ENCODE results near the gene NQO2.
"Not testable (repeated sequence)": the region's sequence is repeated elsewhere in the genome, so short reads cannot be mapped to it uniquely, and the experiment has no call there.

NQO2 gene

DNA sequence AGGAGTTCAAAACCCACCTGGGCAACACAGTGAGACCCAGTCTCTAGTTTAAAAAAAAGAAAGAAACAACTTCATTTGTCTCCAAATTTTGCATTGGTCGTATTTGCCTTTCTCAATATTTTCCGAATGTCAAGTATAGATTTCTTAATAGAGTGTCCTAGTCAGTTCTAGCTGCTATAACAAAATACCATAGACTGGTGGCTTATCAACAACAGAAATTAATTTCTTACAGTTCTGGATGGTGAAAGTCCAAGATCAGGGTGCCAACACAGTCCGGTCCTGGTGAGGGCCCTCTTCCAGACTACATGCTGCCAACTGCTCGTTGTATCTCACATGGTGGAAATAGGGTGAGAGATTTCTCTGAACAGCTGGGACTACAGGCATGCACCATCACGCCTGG, 34.0 kb downstream of the NQO2 start:
- in situ Hi-C loops (cut with MboI; ENCODE audit: low sequenced_read_pairs): no loop called here

DNA sequence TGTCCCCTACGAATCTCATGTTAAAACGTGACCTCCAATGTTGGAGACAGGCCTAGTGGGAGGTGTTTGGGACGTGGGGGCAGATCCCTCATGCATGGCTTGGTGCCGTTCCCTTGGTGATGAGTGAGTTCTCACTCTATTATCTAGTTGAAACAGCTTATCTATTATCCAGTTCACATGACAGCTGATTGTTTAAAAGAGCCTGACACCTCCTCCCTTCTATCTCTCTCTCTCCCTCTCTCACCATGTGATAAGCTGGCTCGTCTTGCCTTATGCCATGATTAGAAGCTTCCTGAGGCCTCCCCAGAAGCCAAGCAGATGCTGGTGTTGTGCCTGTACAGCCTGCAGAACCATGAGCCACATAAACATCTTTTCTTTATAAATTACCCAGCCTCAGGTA, 35.7 kb downstream of the NQO2 start:
- in situ Hi-C loops (cut with MboI; ENCODE audit: low sequenced_read_pairs): no loop called here

DNA sequence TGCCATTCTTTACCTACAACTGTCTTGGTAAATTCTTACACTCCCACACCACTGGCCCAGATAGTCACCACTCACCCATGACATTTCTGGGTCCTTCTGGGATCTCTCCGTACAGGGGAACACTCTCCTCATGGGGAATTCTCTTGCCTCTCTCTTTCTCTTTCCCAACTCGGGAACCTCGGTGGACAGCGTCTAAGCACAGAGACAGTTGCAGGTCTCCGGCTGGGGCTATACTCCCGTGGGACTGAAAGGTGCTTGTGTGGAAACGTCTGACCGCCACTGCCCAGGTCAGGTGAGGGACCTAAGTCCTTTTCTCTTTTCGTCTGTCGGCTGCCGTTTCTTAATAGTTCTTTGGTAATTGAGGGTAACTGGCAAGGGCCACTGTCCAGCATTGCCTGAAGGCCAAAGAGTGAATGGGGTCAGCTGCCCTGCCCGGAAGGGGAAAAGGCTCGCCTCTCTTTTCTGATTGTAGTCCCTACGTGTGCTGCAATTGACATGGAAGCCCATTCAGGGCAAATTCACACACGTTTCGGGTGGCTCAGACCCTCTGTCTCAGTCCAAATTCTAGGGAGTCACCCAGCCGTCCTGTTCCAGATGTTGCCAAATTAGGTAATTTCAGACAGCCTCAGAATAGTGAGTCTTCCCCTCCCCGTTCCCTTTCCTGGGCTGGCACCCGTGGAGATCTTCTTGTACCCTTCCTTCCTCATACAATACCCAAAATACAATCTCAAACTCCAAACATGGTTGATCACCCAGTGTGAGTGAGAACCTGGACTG, 37.4 kb downstream of the NQO2 start:
- in situ Hi-C loops (cut with MboI; ENCODE audit: low sequenced_read_pairs): no loop called here

DNA sequence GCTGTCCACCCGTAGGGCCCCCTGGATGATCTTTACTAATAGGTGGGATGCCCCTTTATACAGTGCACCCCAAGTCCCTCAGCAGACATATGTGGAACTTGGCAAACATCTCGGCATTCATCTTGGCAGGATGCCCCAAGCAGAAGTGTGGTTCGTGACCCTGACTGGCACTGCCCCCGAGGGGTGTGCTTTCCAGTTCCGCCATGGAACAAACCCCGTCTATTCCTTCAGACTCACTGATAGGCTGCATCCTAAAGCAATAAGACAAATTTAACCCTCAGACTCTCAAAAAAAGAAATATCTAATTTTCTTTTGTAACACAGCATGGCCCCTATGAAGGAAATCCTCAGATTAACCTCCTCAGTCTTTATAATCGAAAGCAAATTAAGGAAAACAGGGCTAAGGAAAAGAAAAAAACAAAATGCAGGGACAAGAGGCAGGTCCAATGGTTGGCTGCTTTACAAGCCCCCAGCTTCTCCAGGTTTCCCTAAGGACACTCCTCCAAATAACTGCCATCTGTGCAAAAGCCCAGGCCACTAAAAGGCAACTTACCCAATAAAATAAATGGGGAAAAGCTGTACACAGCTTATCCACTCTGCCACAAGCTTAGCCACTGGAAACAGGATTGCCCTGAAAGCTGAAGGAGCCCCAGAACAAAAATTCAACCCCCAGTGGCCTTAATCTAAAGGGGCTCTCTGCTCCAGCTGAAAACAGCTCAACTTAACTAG, 38.1 kb downstream of the NQO2 start:
- in situ Hi-C loops (cut with MboI; ENCODE audit: low sequenced_read_pairs): no loop called here

DNA sequence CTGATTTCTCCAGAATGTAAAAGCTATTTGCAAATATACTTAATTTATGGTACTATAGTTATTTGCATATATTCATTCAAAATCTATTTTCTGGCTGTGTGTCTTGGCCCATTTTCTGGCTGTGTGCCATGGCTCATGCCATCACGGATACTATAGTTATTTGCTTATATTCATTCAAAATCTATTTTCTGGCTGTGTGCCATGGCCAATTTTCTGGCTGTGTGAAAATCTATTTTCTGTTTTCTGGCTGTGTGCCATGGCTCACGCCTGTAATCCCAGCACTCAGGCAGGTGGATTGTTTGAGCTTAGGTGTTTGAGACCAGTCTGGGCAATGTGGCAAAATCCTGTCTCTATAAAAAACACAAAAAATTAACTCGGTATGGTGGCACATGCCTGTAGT, 39.7 kb downstream of the NQO2 start:
- in situ Hi-C loops (cut with MboI; ENCODE audit: low sequenced_read_pairs): no loop called here

DNA sequence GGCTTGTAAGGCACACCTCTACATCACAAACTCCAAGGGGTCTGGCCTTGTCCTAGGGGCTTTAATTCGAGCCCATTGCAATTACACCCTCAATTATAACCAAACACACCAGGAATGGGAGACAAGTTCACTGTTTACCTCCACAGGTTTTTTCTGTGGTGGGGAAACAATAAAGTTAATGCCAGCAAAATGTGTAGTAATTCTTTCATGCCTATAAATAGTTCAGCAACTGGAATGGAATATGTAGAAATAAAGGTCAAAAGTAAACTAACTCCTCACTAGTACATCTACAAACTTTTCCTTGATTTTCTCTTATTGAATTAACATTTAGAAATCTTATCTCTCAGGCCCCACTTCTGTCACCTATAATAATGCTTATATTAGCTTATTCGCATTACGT, 41.5 kb downstream of the NQO2 start:
- in situ Hi-C loops (cut with MboI; ENCODE audit: low sequenced_read_pairs): no loop called here

DNA sequence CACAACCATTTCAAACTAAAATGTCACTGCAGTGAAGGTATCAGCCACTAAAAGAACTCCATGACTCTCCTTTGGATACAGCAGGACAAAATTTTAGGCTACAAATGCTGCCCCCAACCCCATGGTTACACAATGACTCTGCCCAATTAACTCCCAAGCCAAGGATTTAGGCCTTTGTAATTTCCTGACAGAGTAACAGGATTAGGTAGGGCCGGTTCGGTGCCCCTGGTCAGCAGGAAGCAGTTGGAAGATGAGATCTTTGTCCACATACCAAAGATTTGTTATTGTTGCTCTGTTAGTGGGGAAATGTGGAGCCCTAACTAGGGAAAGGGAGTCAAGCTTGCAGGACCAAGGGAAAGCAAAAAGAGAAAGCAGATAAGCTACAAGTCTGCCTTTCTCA, 41.9 kb downstream of the NQO2 start:
- in situ Hi-C loops (cut with MboI; ENCODE audit: low sequenced_read_pairs): no loop called here

DNA sequence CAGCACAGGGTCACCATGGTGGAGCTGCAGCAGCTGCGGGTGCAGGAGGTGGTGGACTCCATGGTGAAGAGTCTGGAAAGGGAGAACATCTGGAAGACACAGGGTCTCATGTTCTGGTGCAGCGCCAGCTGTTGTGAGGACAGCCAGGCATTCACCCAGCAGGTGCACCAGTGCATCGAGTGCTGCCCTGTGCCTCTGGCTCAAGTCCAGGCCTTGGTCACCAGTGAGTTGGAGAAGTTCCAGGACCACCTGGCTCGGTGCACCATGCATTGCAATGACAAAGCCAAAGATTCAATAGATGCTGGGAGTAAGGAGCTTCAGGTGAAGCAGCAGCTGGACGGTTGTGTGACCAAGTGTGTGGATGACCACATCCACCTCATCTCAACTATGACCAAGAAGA, 45.7 kb downstream of the NQO2 start:
- in situ Hi-C loops (cut with MboI; ENCODE audit: low sequenced_read_pairs): no loop called here

DNA sequence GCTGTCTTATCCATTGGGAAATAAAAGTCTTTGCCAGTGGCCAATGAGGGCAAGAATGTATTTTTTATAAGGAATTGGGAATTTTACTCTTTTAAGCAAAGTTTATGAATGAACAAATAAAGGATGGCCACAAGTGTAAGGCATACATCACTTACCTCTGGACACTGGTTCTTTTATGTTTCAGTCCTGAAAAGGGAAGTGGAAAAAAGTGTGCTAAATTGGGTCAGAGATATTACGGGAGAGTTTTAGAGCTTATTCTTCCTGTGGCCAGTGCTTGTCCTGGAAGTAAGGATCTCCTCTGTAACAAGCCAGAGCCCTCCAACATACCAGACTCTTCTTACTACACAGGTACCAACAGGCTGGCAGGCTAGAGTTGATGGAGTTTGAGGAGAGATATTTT, 46.1 kb downstream of the NQO2 start:
- in situ Hi-C loops (cut with MboI; ENCODE audit: low sequenced_read_pairs): no loop called here

DNA sequence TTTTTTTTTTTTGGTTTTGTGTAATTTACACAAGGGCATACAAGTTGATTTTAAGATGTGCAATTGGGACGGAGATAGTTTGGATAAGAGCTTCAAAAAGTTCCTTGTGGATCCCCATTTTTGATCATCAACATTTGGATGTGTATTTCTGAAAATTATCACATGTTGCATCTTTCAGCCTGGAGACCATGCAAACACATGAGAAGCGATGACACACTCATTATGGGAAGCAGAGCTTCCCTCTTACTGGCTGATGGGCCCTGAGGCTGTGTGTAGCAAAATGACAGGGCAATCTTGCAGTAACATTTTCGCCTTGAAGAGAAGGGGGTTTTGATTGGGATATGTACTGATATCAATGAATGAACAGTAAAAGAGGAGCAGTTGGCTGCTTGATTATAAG, 46.6 kb downstream of the NQO2 start:
- in situ Hi-C loops (cut with MboI; ENCODE audit: low sequenced_read_pairs): no loop called here

DNA sequence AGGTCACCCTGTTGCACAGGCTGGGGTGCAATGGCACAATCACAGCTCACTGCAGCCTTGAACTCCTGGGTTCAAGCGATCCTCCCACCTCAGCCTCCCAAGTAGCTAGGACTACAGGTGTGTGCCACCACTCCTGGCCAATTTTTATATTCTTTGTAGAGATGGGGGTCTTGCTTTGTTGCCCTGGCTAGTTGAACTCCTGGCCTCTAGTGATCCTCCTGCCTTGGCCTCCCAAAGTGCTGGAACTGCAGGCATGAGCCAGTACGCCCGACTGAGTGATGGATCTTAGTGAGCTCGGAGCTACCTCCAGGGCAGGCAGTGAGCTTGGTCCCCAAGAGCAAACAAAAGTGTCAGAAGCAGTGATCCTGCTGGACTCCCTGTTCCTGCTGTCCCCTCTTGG, 48.3 kb downstream of the NQO2 start:
- in situ Hi-C loops (cut with MboI; ENCODE audit: low sequenced_read_pairs): not testable (repeated sequence)

DNA sequence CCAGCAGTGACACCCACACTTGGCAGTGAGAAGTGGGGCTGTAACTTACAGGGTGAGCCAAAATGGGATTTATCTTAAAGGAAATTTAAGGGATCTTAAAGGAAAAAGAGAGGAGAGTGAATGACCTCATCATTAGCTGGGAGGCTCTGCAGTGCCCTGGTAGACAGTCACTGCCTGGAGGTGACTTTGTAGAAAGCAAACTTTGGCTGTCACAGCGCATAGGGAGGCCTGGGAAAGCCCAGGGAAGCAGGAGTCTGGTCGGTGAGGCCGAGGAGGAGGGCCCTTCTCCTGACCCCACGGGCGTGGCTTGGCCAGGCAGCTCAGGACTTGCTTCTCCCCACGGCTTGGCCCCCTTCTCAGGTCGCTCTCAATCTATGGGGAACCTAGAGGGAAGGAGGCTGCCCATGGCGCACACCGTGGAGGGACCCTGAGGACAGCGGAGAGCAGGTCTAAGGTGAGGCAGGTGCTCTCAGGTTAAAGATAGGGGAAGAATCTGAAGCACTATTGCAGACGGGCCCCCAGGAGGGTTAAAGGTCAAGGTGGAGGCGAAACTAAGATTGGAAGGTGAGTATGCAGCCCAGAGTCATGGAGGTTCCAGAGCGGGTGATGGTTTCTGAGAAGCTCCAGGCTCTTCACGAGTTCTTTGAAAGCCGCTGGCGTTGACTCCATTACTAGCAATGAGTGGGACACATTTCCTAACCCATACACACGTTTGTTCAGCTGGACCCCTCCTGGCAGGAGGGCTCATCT, 53.0 kb downstream of the NQO2 start:
- in situ Hi-C loops (cut with MboI; ENCODE audit: low sequenced_read_pairs): loop anchor here (10.0 kb wide), 2 partner anchors 58 to 208 kb away; partner anchors contain the start of genes NQO2 and SERPINB1

DNA sequence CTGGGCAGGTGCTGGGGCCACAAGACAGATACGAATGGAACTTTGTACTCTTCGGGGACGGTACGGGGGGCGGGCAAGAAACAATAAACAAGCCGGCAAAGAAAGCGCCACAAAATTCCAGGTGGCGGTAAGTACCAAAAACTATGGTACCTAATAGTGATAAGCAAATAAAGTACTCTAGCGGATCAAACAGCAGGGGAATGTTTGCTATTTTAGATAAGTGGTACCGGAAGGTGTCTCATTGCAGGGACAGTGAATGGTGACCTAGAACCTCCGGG, 53.5 kb downstream of the NQO2 start:
- in situ Hi-C loops (cut with MboI; ENCODE audit: low sequenced_read_pairs): loop anchor here (10.0 kb wide), 2 partner anchors 58 to 208 kb away; partner anchors contain the start of genes NQO2 and SERPINB1

DNA sequence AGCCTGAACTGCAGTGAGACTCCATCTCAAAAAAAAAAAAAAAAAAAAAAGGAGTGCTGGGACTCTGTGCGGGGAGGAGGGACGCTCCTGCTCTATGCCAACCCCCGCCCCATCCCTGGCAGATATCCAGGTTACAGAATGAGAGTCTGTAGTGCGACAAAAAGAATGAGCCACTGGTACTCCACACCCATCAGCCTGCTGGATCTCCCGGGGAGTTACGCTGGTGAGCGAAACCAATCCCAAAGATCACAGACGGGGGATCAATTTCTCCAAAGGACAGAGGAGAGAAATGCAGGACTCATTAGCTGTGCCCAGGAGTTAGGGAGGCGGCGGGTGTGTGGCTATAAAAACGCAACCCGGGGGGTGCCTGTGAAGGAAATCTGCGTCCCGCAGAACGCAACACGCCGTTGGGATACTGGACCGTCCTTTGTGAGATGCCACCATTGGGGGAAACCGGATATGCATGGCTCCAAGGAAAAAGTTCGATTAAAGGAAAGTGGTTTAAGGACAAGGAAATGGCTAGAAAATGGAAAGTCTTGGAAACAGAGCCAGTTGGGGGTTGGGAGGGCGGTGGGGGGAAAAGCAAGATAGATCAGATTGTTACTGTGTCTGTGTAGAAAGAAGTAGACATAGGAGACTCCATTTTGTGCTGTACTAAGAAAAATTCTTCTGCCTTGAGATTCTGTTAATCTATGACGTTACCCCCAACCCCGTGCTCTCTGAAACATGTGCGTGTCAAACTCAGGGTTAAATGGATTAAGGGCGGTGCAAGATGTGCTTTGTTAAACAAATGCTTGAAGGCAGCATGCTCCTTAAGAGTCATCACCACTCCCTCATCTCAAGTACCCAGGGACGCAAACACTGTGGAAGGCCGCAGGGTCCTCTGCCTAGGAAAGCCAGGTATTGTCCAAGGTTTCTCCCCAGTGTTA, 54.8 kb downstream of the NQO2 start:
- in situ Hi-C loops (cut with MboI; ENCODE audit: low sequenced_read_pairs): loop anchor here (10.0 kb wide), 2 partner anchors 60 to 210 kb away; partner anchors contain the start of genes NQO2 and SERPINB1

DNA sequence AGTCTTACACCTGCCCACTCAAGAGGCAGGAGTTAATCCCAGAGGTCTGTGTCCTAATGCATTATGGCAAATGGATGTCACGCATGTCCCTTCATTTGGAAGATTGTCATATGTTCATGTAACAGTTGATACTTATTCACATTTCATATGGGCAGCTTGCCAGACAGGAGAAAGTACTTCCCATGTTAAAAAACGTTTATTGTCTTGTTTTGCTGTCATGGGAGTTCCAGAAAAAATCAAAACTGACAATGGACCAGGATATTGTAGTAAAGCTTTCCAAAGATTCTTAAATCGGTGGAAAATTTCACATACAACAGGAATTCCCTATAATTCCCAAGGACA, 55.4 kb downstream of the NQO2 start:
- in situ Hi-C loops (cut with MboI; ENCODE audit: low sequenced_read_pairs): loop anchor here (10.0 kb wide), 2 partner anchors 60 to 210 kb away; partner anchors contain the start of genes NQO2 and SERPINB1

DNA sequence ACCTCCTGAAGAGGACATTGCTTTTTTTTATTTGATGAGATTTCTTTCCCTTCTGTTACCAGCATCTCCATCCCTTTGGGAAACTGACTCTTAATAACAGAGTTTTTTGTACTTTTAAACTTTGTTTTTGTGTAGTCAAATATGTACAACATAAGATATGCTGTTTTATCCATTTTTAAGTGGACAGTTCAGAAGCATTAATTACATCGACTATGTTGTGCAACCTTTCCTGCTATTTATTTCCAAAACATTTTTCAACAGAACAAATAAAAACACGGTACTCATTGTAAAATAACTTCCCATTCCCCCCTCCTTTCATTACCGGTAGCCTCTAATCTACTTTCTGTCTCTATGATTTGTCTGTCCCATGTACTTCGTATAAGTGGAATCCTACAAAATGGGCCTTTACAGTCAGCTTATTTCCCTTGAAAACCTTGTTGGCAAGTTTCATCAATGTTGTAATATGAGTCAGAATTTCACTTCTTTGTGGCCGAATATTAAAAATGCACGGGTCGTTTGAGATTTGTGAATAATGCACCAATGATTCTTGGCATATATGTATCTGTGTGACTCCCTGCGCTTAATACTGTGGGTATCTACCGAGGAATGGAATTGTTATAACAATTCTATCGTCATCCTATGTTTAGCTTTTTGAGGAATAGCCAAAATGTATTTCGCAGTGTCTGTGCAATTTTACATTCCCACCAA, 57.5 kb downstream of the NQO2 start:
- in situ Hi-C loops (cut with MboI; ENCODE audit: low sequenced_read_pairs): loop anchor here (10.0 kb wide), 2 partner anchors 62 to 212 kb away; partner anchors contain the start of genes NQO2 and SERPINB1

DNA sequence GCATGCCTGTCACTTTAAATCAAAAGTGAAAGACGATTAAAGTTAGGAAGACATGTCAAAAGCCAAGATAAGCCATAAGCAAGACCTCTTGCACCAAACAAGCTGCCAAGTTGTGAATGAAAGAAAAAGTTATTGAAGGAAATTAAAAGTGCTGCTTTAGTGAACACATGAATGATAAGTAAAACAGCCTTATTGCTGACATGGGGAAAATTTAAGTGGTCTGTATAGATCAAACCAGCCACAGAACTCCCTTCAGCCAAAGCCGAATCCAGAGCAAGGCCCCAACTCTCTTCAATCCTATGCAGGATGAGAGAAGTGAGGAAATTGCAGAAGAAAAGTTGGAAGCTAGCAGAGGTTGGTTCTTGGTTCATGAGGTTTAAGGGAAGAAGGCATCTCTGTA, 59.3 kb downstream of the NQO2 start:
- in situ Hi-C loops (cut with MboI; ENCODE audit: low sequenced_read_pairs): loop anchor here (10.0 kb wide), 2 partner anchors 64 to 214 kb away; partner anchors contain the start of genes NQO2 and SERPINB1

DNA sequence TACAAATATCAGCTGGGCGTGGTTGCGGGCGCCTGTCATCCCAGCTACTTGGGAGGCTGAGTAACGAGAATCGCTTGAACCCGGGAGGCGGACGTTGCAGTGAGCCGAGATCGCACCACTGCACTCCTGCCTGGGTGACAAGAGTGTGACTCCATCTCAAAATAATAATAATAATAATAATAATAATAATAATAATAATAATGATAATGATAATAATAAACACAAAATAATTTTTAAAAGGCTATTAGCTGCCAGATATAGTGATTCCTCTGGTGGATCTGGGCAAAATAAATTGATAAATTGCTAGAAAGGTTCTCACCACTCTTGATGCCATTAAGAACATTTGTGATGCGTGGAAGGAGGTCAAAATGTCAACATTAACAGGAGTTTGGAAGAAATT, 60.4 kb downstream of the NQO2 start:
- in situ Hi-C loops (cut with MboI; ENCODE audit: low sequenced_read_pairs): not testable (repeated sequence)

DNA sequence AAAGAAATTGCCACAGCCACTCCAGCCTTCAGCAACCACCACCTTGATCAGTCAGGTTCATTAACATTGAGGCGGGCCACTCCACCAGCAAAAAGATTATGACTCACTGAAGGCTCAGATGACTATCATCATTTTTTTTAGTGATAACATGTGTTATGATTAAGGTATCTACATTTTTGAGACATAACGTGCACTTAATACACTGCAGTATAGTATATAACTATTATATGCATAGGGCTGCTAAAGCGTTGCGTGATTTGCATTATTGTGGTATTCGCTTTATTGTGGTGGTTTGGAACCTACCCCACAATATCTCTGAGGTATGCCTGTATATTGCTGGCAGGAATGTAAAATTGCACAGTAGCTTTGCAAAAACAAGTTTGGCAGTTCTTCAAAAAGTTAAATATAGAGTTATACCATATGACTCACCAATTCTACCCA, 61.8 kb downstream of the NQO2 start:
- in situ Hi-C loops (cut with MboI; ENCODE audit: low sequenced_read_pairs): no loop called here

DNA sequence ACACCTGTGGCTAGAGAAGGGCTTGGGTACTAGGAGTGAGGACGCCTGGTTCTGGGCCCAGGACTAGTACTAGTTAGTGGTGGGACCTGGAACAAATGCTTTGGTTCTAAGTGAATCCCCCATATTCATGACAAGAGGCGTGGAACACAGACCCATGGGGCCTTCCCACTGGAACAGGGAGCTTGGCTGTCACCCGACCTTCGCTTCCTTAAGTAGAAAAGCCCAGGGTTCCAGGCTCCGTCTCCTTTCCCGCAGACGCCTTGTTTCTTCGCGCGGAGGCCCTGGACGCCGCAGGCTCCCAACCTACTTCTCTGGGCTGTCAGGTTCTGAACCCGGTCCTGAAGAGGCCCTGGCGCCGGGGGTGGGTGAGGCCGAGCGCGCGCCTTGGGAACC, 63.6 kb downstream of the NQO2 start:
- in situ Hi-C loops (cut with MboI; ENCODE audit: low sequenced_read_pairs): not testable (repeated sequence)

All from HL-60/S4 treated with retinoic acid at 250 ng/mL for 4 days and 3 days (cell line).